CD4-positive, alpha-beta T cell (primary cell): ENCODE measurements around the gene CHADL. TPM values are rescaled to one million over a fixed set of nuclear protein-coding genes. Genes with fewer than 3 reads are reported as not detected.

Experiments
- ATAC-seq: fragments of 200-7000 bp; cut with Tn5 transposase; one replicate; pipeline ENCODE4 v1.10.0; 2022; ENCODE audit warnings: mild to moderate bottlenecking; ENCODE audit not compliant: poor library complexity
- CTCF ChIA-PET: fragments of 350-600 bp; sonication (Branson Sonifier 250); formaldehyde crosslinking; loops from one replicate; lab custom pipeline; 2021; ENCODE audit warnings: antibody characterized with exemption, inconsistent platforms; lab: Charles Lee
- POLR2A ChIA-PET: fragments of 350-600 bp; sonication (Branson Sonifier 250); formaldehyde crosslinking; loops from one replicate; lab custom pipeline; 2021; ENCODE audit warnings: antibody characterized with exemption, inconsistent platforms; lab: Charles Lee
- DNase-seq, 14 experiments: peaks; one replicate each; pipeline ENCODE4 v3.0.0-alpha.2; 2013 to 2020; ENCODE audit warnings: mixed read lengths in 2 of 14
- H3K27ac ChIP-seq, 2 donors: one replicate each; pipeline versions ENCODE4 v1.5.1 to v1.7.0; 2013; ENCODE audit warnings: low read length in 2 of 2, low read depth in 1 of 2, mild to moderate bottlenecking in 1 of 2
- H3K27me3 ChIP-seq, 2 experiments: 1 replicate in 1 of 2; 2 replicates in 1 of 2; pipeline versions ENCODE4 v1.6.1 to v1.7.0; 2013; ENCODE audit warnings: low read length in 2 of 2, control low read depth in 1 of 2, mild to moderate bottlenecking in 1 of 2, moderate library complexity in 1 of 2; ENCODE audit not compliant: insufficient read depth in 2 of 2, control insufficient read depth in 1 of 2
- H3K36me3 ChIP-seq: one replicate; pipeline ENCODE4 v1.6.1; 2013; ENCODE audit warnings: low read length, control low read depth; ENCODE audit not compliant: insufficient read depth
- H3K4me1 ChIP-seq: one replicate; pipeline ENCODE4 v1.6.1; 2013; ENCODE audit warnings: low read length, control low read depth; ENCODE audit not compliant: insufficient read depth
- H3K4me3 ChIP-seq: one replicate; pipeline ENCODE4 v1.5.1; 2013; ENCODE audit warnings: mild to moderate bottlenecking, low read length, moderate library complexity
- H3K9me3 ChIP-seq, 2 experiments: 1 replicate in 1 of 2; 2 replicates in 1 of 2; pipeline versions ENCODE4 v1.6.1 to v1.7.0; 2013; ENCODE audit warnings: low read length in 2 of 2, mild to moderate bottlenecking in 2 of 2, control low read depth in 1 of 2, moderate library complexity in 1 of 2; ENCODE audit not compliant: control insufficient read depth in 1 of 2, insufficient read depth in 1 of 2
- H3K27ac Mint-ChIP-seq: one replicate; pipeline ENCODE4 v1.8.0; 2020; ENCODE audit warnings: mixed read lengths
- H3K27me3 Mint-ChIP-seq: one replicate; pipeline ENCODE4 v1.8.0; 2021; ENCODE audit warnings: mixed read lengths
- H3K36me3 Mint-ChIP-seq: one replicate; pipeline ENCODE4 v1.8.0; 2021; ENCODE audit warnings: low read depth, mixed read lengths
- H3K4me1 Mint-ChIP-seq: one replicate; pipeline ENCODE4 v1.8.0; 2021; ENCODE audit warnings: low read depth, mixed read lengths
- H3K4me3 Mint-ChIP-seq: one replicate; pipeline ENCODE4 v1.8.0; 2020; ENCODE audit warnings: mild to moderate bottlenecking, mixed read lengths
- H3K9me3 Mint-ChIP-seq: one replicate; pipeline ENCODE4 v1.8.0; 2020; ENCODE audit warnings: mixed read lengths
- CTCF ChIP-seq: fragments of 200-600 bp; IDR thresholded peaks from one replicate; pipeline ENCODE4 v1.8.0; 2022; ENCODE audit warnings: antibody characterized with exemption, mild to moderate bottlenecking
- intact Hi-C, 2 experiments: fragments of 100-400 bp; cut with DNase I in 1 of 2; cut with micrococcal nuclease in 1 of 2; formaldehyde crosslinking; loops; one replicate each; pipeline versions ENCODE4 v1.15.1 to v1.9.0; 2023 to 2025; cut with DNase I, micrococcal nuclease
- total RNA-seq, 174 experiments: library from RNA in 2 of 174; stranded (reverse) in 2 of 174; gene quantifications; one replicate each; pipeline ENCODE4 v1.2.3 and lab custom pipeline; 2021 to 2026

The CHADL gene
- total RNA-seq, 2 experiments from 2014 or later: 1.7 to 1.8 TPM

- H3K9me3 Mint-ChIP-seq: no peaks in the 10 kb centered on the region
- H3K27me3 Mint-ChIP-seq: no peaks in the 10 kb centered on the region
- Histone ChIP-seq H3K36me3 (peaks cover 44% of the 10 kb centered on the region), H3K4me1 (no peaks in the 10 kb centered on the region), H3K9me3 (no peaks in the 10 kb centered on the region), H3K4me3 (no peak overlapping the region), H3K27me3 (no peaks in the 10 kb centered on the region), H3K27ac (no peak overlapping the region)
- POLR2A ChIA-PET: no interaction called here
- ATAC-seq: no peak
- peaks cover 36% of the 10 kb centered on the region for H3K36me3 Mint-ChIP-seq
- TF ChIP-seq CTCF: no peak
- intact Hi-C loops: loop anchor here in 1 of 2 experiments (10.0 kb wide), 1 partner anchor 76 kb away; no protein-coding TSS in a partner anchor
- no peak for DNase-seq
- H3K27ac Mint-ChIP-seq: no peak overlapping the region
- CTCF ChIA-PET: no interaction called here
- no peaks in the 10 kb centered on the region for H3K4me1 Mint-ChIP-seq
- no peak overlapping the region for H3K4me3 Mint-ChIP-seq
These were observed 10.3 kb downstream of the CHADL start for GRCh38 chr22:41230401-41230785.

GRCh38 chr22:41229730-41230400, 10.9 kb downstream of the CHADL start:
- Mint-ChIP-seq H3K9me3 (no peaks in the 10 kb centered on the region), H3K4me3 (no peak overlapping the region), H3K27ac (no peak overlapping the region), H3K36me3 (peaks cover 39% of the 10 kb centered on the region), H3K27me3 (no peaks in the 10 kb centered on the region), H3K4me1 (no peaks in the 10 kb centered on the region)
- no peaks in the 10 kb centered on the region for H3K9me3 ChIP-seq
- peaks cover 50% of the 10 kb centered on the region for H3K36me3 ChIP-seq
- ChIA-PET POLR2A (no interaction called here), CTCF (no interaction called here)
- intact Hi-C loops: loop anchor here in 1 of 2 experiments (10.0 kb wide), 1 partner anchor 75 kb away; no protein-coding TSS in a partner anchor
- TF ChIP-seq CTCF: no peak
- H3K27ac ChIP-seq: no peak overlapping the region
- DNase-seq (no peak), ATAC-seq (no peak)
- H3K4me3 ChIP-seq: no peak overlapping the region
- no peaks in the 10 kb centered on the region for H3K4me1 ChIP-seq
- no peaks in the 10 kb centered on the region for H3K27me3 ChIP-seq

GRCh38 chr22:41229215-41229614, 11.5 kb downstream of the CHADL start:
- H3K36me3 ChIP-seq: peaks cover 56% of the 10 kb centered on the region
- no peak for TF ChIP-seq CTCF
- H3K9me3 Mint-ChIP-seq: no peaks in the 10 kb centered on the region

More at GRCh38 chr22:41229215-41229614, 11.5 kb downstream of the CHADL start:
- ChIA-PET CTCF (no interaction called here), POLR2A (no interaction called here)
- Histone ChIP-seq H3K9me3 (no peaks in the 10 kb centered on the region), H3K27me3 (no peaks in the 10 kb centered on the region), H3K4me1 (no peaks in the 10 kb centered on the region), H3K27ac (no peak overlapping the region), H3K4me3 (no peak overlapping the region)
- no peak for DNase-seq
- intact Hi-C loops: no loop called here
- Mint-ChIP-seq H3K27ac (no peak overlapping the region), H3K4me1 (no peaks in the 10 kb centered on the region), H3K4me3 (no peak overlapping the region), H3K36me3 (peaks cover 46% of the 10 kb centered on the region), H3K27me3 (no peaks in the 10 kb centered on the region)
- no peak for ATAC-seq
